H1 (cell line): Measurements from ENCODE around the gene INPP5E. TPM values are rescaled to one million over a fixed set of nuclear protein-coding genes. Genes with fewer than 3 reads are reported as not detected.

Experiments used
- KDM1A ChIP-seq: fragments of 200-600, 300-600 bp; sonication (generic); IDR thresholded peaks from 2 replicates; pipeline ENCODE4 v1.7.1; 2016; ENCODE audit warnings: mild to moderate bottlenecking, low read length, borderline replicate concordance
- KDM4A ChIP-seq: IDR thresholded peaks from one replicate; pipeline ENCODE4 v1.7.1; 2012; ENCODE audit warnings: low read depth, mild to moderate bottlenecking, moderate library complexity, low read length, inconsistent platforms; ENCODE audit not compliant: severe bottlenecking
- polyA plus RNA-seq, 7 experiments: library from polyadenylated mRNA; depleted of rRNA in 3 of 7; stranded (reverse) in 5 of 7; unstranded in 2 of 7; fragments of >200 nt in 5 of 7; fragments of 200-250 nt in 2 of 7; gene quantifications; 1 replicate in 5 of 7; 2 replicates in 1 of 7; 4 replicates in 1 of 7; pipeline versions ENCODE4 v1.2.1 to v1.2.3, GENCODE V29; 2011 to 2013; ENCODE audit warnings: missing spikeins in 2 of 7, mixed read lengths in 2 of 7
- total RNA-seq: library from RNA; stranded (reverse); fragmentation: NEBNext Ultra II Directional; extraction: Animal tissue kit (Norgen Biotek cat#: 25700); gene quantifications from 2 replicates; pipeline ENCODE4 v1.2.1, GENCODE V29; 2021

Gene INPP5E
- total and polyA plus RNA-seq, 2 of the 8 experiments (the other 6 are each of a cell fraction or from before 2014, with no cell fraction given), result 8.7 to 11.3 TPM

GRCh38 chr9:136454026-136454796, 14.6 kb upstream of the INPP5E start (continued):
- TF ChIP-seq KDM4A (no peak), KDM1A (no peak)
- TF ChIP-seq, all 59 proteins: peak for 0
